BE2C (cell line): ENCODE results near the gene ASIP. TPM values are rescaled to one million over a fixed set of nuclear protein-coding genes. Genes with fewer than 3 reads are reported as not detected.
A peak's percentile ranks its signal among the peaks of the same experiment; 100 is the strongest.
"Not testable (repeated sequence)": the region's sequence is repeated elsewhere in the genome, so short reads cannot be mapped to it uniquely, and the experiment has no call there.

Experiments
- DNase-seq: peaks from one replicate; pipeline ENCODE4 v3.0.0-alpha.2; 2020
- H3K27me3 ChIP-seq: fragments of 250-450 bp; sonication (Bioruptor Pico); 2 replicates; pipeline ENCODE4 v1.5.1; 2020; ENCODE audit warnings: mild to moderate bottlenecking
- H3K36me3 ChIP-seq: fragments of 250-450 bp; sonication (Bioruptor Pico); 2 replicates; pipeline ENCODE4 v1.5.1; 2020; ENCODE audit warnings: mild to moderate bottlenecking
- H3K4me1 ChIP-seq: fragments of 250-450 bp; sonication (Bioruptor Pico); 2 replicates; pipeline ENCODE4 v1.5.1; 2020
- H3K4me3 ChIP-seq: 2 replicates; pipeline ENCODE4 v1.5.1; 2011; ENCODE audit warnings: low read depth, low read length
- H3K9me3 ChIP-seq: fragments of 250-450 bp; sonication (Bioruptor Pico); 2 replicates; pipeline ENCODE4 v1.5.1; 2020
- polyA plus RNA-seq: library from polyadenylated mRNA; unstranded; fragments of >200 nt; gene quantifications from one replicate; pipeline ENCODE4 v1.2.1, GENCODE V29; 2012; ENCODE audit warnings: low read depth, missing spikeins; ENCODE audit not compliant: insufficient read length, insufficient read depth
- TF ChIP-seq, protein P1 (sequence below): IDR thresholded peaks from 2 replicates; pipeline ENCODE4 v1.5.1; 2012; ENCODE audit warnings: mild to moderate bottlenecking, low read depth, low read length

The ASIP gene, protein sequence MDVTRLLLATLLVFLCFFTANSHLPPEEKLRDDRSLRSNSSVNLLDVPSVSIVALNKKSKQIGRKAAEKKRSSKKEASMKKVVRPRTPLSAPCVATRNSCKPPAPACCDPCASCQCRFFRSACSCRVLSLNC
- not detected for polyA plus RNA-seq

DNA sequence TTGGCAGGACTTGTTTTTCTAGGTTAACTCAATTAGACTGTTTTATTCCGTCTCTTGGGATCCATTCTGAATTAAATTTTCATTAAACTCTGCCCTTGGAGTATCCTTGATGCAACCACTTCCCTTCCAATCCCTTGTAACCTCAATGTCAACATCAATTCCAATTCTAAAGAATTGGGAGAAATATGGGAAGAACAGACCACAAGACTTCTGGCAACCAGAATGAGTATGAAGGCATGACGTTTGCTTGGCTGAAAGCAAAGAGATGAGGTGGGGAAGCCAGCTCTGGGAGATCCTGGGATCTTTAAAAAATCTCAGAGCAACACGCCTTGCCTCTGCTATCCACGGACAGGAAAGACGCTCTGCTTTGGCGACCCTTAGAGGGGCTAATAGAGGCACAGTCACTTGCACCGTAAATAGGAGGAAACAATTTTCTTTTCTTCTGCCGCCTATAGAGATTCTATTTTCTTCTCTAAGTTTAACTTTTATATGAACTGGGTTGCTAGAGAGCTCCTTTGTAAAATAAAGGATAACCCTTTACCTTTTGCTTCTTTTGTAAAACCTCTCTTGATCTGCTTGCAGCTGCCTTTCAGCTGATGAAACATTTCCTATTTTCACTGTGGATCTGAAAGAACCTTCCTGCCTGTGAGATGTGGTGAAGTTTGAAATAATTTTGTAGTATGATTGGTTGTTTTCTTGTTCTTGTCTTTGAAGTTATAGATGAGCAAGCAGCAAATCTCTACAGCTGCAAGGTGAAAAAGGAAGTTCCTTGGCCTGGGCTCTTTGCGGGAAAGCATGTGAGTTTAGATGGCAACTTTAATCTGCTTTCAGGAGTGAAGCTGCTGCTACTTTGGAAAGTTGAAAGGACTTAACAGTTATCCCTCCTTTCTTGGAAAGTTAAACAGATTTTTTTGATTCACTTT is at the start of gene ASIP:
Gene ASIP, plus strand, starts transcription at position 731 of the 923 bp plus-strand sequence. CDS start 18,952 bp downstream, outside the sequence.
- Histone ChIP-seq H3K4me3 (no peak within 1 kb of the TSS), H3K27me3 (no peaks in the 10 kb centered on the region), H3K9me3 (no peaks in the 10 kb centered on the region), H3K4me1 (peaks cover 4% of the 10 kb centered on the region; the same call in 1 of the 2 replicates), H3K36me3 (no peaks in the 10 kb centered on the region)
- DNase-seq, result no peak
- TF ChIP-seq, protein P1, sequence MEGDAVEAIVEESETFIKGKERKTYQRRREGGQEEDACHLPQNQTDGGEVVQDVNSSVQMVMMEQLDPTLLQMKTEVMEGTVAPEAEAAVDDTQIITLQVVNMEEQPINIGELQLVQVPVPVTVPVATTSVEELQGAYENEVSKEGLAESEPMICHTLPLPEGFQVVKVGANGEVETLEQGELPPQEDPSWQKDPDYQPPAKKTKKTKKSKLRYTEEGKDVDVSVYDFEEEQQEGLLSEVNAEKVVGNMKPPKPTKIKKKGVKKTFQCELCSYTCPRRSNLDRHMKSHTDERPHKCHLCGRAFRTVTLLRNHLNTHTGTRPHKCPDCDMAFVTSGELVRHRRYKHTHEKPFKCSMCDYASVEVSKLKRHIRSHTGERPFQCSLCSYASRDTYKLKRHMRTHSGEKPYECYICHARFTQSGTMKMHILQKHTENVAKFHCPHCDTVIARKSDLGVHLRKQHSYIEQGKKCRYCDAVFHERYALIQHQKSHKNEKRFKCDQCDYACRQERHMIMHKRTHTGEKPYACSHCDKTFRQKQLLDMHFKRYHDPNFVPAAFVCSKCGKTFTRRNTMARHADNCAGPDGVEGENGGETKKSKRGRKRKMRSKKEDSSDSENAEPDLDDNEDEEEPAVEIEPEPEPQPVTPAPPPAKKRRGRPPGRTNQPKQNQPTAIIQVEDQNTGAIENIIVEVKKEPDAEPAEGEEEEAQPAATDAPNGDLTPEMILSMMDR, result no peak

DNA sequence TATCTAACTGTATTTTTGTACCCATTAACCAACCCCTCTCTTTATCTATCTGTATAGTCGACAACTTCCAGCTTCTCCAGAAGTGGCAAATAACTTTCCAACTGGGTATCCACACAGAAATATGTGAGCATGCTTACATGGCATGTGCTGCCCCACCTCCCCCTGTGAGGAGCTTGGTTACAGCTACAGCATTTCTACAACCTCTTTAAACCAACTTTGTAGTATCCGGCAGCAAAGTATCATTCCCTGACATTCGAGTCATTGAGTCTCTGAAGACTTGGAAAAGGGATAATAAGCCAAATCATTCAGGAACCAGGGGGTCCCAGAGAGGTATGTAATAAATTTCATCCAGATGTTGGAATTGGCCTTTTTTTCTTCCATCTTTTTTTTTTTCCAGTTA is 48.2 kb upstream of the ASIP start:
- TF ChIP-seq, protein P1, result no peak
- no peak overlapping the region for H3K4me3 ChIP-seq
- H3K9me3 ChIP-seq, result no peaks in the 10 kb centered on the region
- H3K27me3 ChIP-seq, result no peaks in the 10 kb centered on the region
- H3K36me3 ChIP-seq, result no peaks in the 10 kb centered on the region
- H3K4me1 ChIP-seq, result peaks cover 15% of the 10 kb centered on the region
- DNase-seq, result no peak

DNA sequence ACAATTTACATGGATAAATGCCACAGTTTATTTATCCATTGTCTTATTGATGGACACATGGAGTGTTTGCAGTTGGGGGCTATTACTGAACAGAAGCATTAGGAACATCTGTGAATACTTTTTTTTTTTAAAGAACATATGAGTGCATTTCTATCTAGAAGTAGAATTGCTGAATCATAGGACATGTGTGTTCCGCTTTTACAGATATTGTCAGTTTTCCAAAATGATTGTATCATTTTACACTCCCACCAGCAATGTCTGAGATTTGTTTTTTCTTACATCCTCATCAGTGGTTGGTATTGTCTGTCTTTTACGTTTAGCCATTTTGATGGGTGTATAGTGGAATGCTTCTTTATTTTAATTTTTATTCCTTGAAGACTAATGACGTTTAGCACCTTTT is 42.0 kb upstream of the ASIP start:
- Histone ChIP-seq H3K4me1 (peaks cover under 1% of the 10 kb centered on the region; the same call in 1 of the 2 replicates), H3K9me3 (no peaks in the 10 kb centered on the region), H3K4me3 (no peak overlapping the region), H3K27me3 (no peaks in the 10 kb centered on the region), H3K36me3 (no peaks in the 10 kb centered on the region)
- TF ChIP-seq, protein P1, result no peak
- no peak for DNase-seq

DNA sequence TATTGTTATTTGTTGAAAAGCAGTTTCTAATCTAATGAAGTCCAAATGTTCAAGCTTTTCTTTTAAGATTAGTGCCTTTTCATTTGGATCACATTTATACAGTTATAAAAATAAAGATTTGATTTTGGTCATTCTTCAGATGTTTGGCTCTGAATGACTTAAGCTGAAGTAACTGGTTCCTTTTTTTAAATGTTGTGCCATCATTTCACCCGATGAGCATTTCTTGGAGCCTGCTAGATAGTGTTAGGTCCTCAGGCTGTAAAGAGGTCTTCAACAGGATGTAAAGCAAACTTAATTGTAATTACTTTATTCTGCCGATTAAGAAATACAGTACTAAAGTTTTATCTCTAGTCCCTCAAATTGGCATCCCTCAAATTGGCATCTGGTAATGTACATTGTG is 41.2 kb upstream of the ASIP start:
- TF ChIP-seq, protein P1, result no peak
- H3K4me1 ChIP-seq, result no peaks in the 10 kb centered on the region
- H3K9me3 ChIP-seq, result no peaks in the 10 kb centered on the region
- no peaks in the 10 kb centered on the region for H3K27me3 ChIP-seq
- H3K4me3 ChIP-seq, result no peak overlapping the region
- no peak for DNase-seq
- H3K36me3 ChIP-seq, result no peaks in the 10 kb centered on the region

DNA sequence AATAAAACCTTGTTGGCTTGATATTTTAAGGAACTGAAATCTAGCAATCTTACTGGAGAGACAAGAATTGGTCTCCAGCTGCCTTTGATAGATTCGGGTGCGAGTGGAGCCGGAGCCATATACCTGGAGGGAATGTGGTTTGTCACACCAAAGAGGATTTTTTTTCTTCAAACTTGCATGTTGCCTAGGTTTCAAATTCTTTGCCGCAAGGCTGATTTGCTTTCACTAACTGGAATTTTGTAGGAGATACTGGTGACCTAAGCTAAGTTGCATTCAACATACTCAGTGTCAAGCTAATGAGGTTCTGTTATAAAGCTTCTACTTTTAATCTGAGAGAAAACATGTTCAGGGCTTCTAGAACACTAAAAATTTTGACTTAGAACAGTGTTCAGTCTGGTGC is 39.7 kb upstream of the ASIP start:
- Histone ChIP-seq H3K9me3 (no peaks in the 10 kb centered on the region), H3K4me3 (no peak overlapping the region)

DNA sequence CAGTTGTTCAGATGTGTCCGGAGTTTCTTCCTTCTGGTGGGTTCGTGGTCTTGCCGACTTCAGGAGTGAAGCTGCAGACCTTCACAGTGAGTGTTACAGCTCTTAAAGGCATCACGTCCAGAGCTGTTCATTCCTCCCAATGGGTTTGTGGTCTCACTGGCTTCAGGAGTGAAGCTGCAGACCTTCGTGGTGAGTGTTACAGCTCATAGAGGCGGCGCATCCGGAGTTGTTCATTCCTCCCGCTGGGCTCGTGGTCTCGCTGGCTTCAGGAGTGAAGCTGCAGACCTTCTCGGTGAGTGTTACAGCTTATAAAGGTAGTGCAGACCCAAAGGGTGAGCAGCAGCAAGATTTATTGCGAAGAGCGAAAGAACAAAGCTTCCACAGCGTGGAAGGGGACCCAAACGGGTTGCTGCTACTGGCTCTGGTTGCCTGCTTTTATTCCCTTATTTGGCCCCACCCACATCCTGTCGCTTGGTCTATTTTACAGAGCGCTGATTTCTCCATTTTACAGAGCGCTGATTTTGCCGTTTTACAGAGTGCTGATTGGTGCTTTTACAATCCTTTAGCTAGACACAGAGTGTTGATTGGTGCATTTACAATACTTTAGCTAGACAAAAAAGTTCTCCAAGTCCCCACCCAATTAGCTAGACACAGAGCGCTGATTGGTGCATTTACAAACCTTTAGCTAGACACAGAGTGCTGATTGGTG is 35.9 kb upstream of the ASIP start:
- H3K27me3 ChIP-seq, H3K36me3 ChIP-seq, H3K9me3 ChIP-seq, H3K4me1 ChIP-seq: not testable (repeated sequence)
- peak; percentile 56 for DNase-seq
- peak overlapping the region; percentile 67 for H3K4me3 ChIP-seq

More for the DNA sequence above, 39.7 kb upstream of the ASIP start:
- Histone ChIP-seq H3K36me3 (no peaks in the 10 kb centered on the region), H3K27me3 (no peaks in the 10 kb centered on the region), H3K4me1 (no peaks in the 10 kb centered on the region)
- DNase-seq, result no peak
- TF ChIP-seq, protein P1, result no peak
